BJ (cell line): ENCODE data around the gene SRPX2. TPM values are rescaled to one million over a fixed set of nuclear protein-coding genes. Genes with fewer than 3 reads are reported as not detected.

Experiments used
- CTCF ChIA-PET: fragments of 350-600 bp; formaldehyde crosslinking; extraction: SDS; loops from one replicate; lab custom pipeline; 2021; ENCODE audit warnings: antibody characterized with exemption, inconsistent platforms; lab: Yijun Ruan, JAX
- POLR2A ChIA-PET: fragments of 300-600 bp; sonication (Branson Sonifier 250); formaldehyde crosslinking; extraction: SDS; loops from one replicate; lab custom pipeline; 2021; ENCODE audit warnings: antibody characterized with exemption; lab: Charles Lee
- DNase-seq: peaks from one replicate; pipeline ENCODE4 v3.0.0-alpha.2; 2011; ENCODE audit warnings: low read depth
- H3K27me3 ChIP-seq: 2 replicates; pipeline ENCODE4 v1.6.0; 2011; ENCODE audit warnings: low read length; ENCODE audit not compliant: control insufficient read depth, insufficient read depth
- H3K36me3 ChIP-seq: 2 replicates; pipeline ENCODE4 v1.5.1; 2011; ENCODE audit warnings: low read length; ENCODE audit not compliant: control insufficient read depth, insufficient read depth
- H3K4me3 ChIP-seq: 2 replicates; pipeline ENCODE4 v1.5.1; 2011; ENCODE audit warnings: low read depth, mild to moderate bottlenecking, control low read depth, low read length
- CTCF ChIP-seq: IDR thresholded peaks from 2 replicates; pipeline ENCODE4 v1.5.1; 2011; ENCODE audit warnings: low read depth, mild to moderate bottlenecking, control low read depth, inconsistent platforms, low read length, moderate library complexity; ENCODE audit not compliant: insufficient read depth
- polyA plus RNA-seq: library from polyadenylated mRNA; depleted of rRNA; stranded (reverse); fragments of >200 nt; gene quantifications from 2 replicates; pipeline ENCODE4 v1.2.3, GENCODE V29; 2011

SRPX2 gene
- polyA plus RNA-seq, 1 experiment: 52.7 TPM

- POLR2A ChIA-PET: no interaction called here
- CTCF ChIA-PET: no interaction called here
- Histone ChIP-seq H3K36me3 (no peaks in the 10 kb centered on the region), H3K27me3 (no peaks in the 10 kb centered on the region), H3K4me3 (no peak overlapping the region)
- TF ChIP-seq CTCF: no peak
- DNase-seq: no peak
These were observed 54.6 kb downstream of the SRPX2 start for GRCh38 chrX:100698551-100698950.

- no peak for DNase-seq
- Histone ChIP-seq H3K36me3 (no peaks in the 10 kb centered on the region), H3K4me3 (no peak overlapping the region), H3K27me3 (no peaks in the 10 kb centered on the region)
- ChIA-PET CTCF (no interaction called here), POLR2A (no interaction called here)
- TF ChIP-seq CTCF: no peak
These were observed 56.8 kb downstream of the SRPX2 start for GRCh38 chrX:100700809-100701208.

GRCh38 chrX:100704581-100705203, 60.7 kb downstream of the SRPX2 start:
- Histone ChIP-seq H3K36me3 (no peaks in the 10 kb centered on the region), H3K27me3 (no peaks in the 10 kb centered on the region), H3K4me3 (no peak overlapping the region)
- CTCF ChIA-PET: no interaction called here
- POLR2A ChIA-PET: interaction anchor here (0.5 kb wide), 1 partner anchor 55 kb away, joined by 3 read pairs; no protein-coding TSS in a partner anchor
- TF ChIP-seq CTCF: no peak
- DNase-seq: no peak

- H3K27me3 ChIP-seq: no peaks in the 10 kb centered on the region
- no peaks in the 10 kb centered on the region for H3K36me3 ChIP-seq
- DNase-seq: no peak
- POLR2A ChIA-PET: no interaction called here
- no peak for TF ChIP-seq CTCF
- CTCF ChIA-PET: no interaction called here
- no peak overlapping the region for H3K4me3 ChIP-seq
These were observed 66.8 kb downstream of the SRPX2 start for GRCh38 chrX:100710816-100711215.

- TF ChIP-seq CTCF: no peak
- Histone ChIP-seq H3K4me3 (no peak overlapping the region), H3K27me3 (no peaks in the 10 kb centered on the region), H3K36me3 (no peaks in the 10 kb centered on the region)
- no peak for DNase-seq
- ChIA-PET CTCF (no interaction called here), POLR2A (no interaction called here)
These were observed 73.4 kb downstream of the SRPX2 start for GRCh38 chrX:100717363-100717762.
